HepG2 (cell line): ENCODE results near the gene MBTPS2. TPM values are rescaled to one million over a fixed set of nuclear protein-coding genes. Genes with fewer than 3 reads are reported as not detected.

Experiments used
- ATAC-seq: fragments of 200-7000 bp; cut with Tn5 transposase; 3 replicates; pipeline ENCODE4 v1.9.1; 2020; ENCODE audit warnings: mild to moderate bottlenecking, moderate library complexity
- BruUV-seq: library from RNA; stranded (reverse); fragments of 400-500 nt; replicated peaks from 2 replicates; lab custom pipeline; 2021; lab: Mats Ljungman, UMichigan
- CTCF ChIA-PET: fragments of 300-600 bp; formaldehyde crosslinking; extraction: SDS; loops from one replicate; lab custom pipeline; 2021; ENCODE audit warnings: low total read pairs, inconsistent platforms, low intra/inter-chr PET ratio; lab: Yijun Ruan, JAX
- POLR2A ChIA-PET: fragments of 350-600 bp; sonication (Branson Sonifier 250); formaldehyde crosslinking; loops from one replicate; lab custom pipeline; 2020; ENCODE audit warnings: antibody characterized with exemption, inconsistent platforms; lab: Yijun Ruan, JAX
- DNase-seq: peaks from one replicate; pipeline ENCODE4 v3.0.0-alpha.2; 2015; ENCODE audit warnings: low spot score
- FAIRE-seq: peaks from 3 replicates; lab custom pipeline; 2011; peaks lifted over from hg19 to GRCh38; lab: Jason Lieb, UNC
- H2AFZ ChIP-seq: one replicate; pipeline ENCODE4 v1.6.1; 2011; ENCODE audit warnings: low read length, inconsistent platforms
- H3K27ac ChIP-seq: fragments of 300-600 bp; 3 replicates; pipeline ENCODE4 v1.8.0; 2011; ENCODE audit warnings: mixed run types, mild to moderate bottlenecking, mixed read lengths, low read length, inconsistent platforms; ENCODE audit not compliant: insufficient read depth; ENCODE audit errors: extremely low read length
- H3K27me3 ChIP-seq, 2 experiments: fragments of 200-600 bp in 1 of 2; 2 replicates in 1 of 2; 3 replicates in 1 of 2; pipeline versions ENCODE4 v1.6.0 to v1.8.0; 2011; ENCODE audit warnings: low read length in 2 of 2, mild to moderate bottlenecking in 2 of 2, moderate library complexity in 2 of 2, inconsistent platforms in 1 of 2; ENCODE audit not compliant: insufficient read depth in 2 of 2, control insufficient read depth in 1 of 2
- H3K36me3 ChIP-seq, 2 experiments: fragments of 200-600 bp in 1 of 2; replicated peaks in 1 of 2; 2 replicates in 1 of 2; 3 replicates in 1 of 2; pipeline versions ENCODE4 v1.5.1 to v1.8.0; 2011; ENCODE audit warnings: low read length in 2 of 2, inconsistent platforms in 1 of 2; ENCODE audit not compliant: insufficient read depth in 2 of 2, control insufficient read depth in 1 of 2
- H3K4me1 ChIP-seq: 2 replicates; pipeline ENCODE4 v1.5.1; 2012; ENCODE audit warnings: low read length, inconsistent platforms; ENCODE audit not compliant: insufficient read depth
- H3K4me2 ChIP-seq: 2 replicates; pipeline ENCODE4 v1.6.0; 2011; ENCODE audit warnings: low read depth, low read length, inconsistent platforms
- H3K4me3 ChIP-seq, 3 experiments: fragments of 200-600 bp in 1 of 3; sonication (generic), shearing (Covaris generic) in 1 of 3; replicated peaks in 1 of 3; 2 replicates each; pipeline ENCODE4 v1.5.1; 2011 to 2016; ENCODE audit warnings: low read length in 3 of 3, inconsistent platforms in 2 of 3, low read depth in 2 of 3, mild to moderate bottlenecking in 2 of 3, control low read depth in 1 of 3, mixed read lengths in 1 of 3; ENCODE audit not compliant: insufficient read depth in 1 of 3
- H3K79me2 ChIP-seq: one replicate; pipeline ENCODE4 v1.6.1; 2011; ENCODE audit warnings: low read length, inconsistent platforms; ENCODE audit not compliant: insufficient read depth
- H3K9ac ChIP-seq: 2 replicates; pipeline ENCODE4 v1.6.0; 2011; ENCODE audit warnings: mild to moderate bottlenecking, low read depth, low read length, inconsistent platforms; ENCODE audit not compliant: insufficient read depth
- H3K9me3 ChIP-seq: 2 replicates; pipeline ENCODE4 v1.5.1; 2012; ENCODE audit warnings: mild to moderate bottlenecking, low read length
- H4K20me1 ChIP-seq: 2 replicates; pipeline ENCODE4 v1.6.0; 2011; ENCODE audit warnings: inconsistent platforms, mild to moderate bottlenecking, low read length, moderate library complexity; ENCODE audit not compliant: insufficient read depth
- FOXC1 ChIP-seq: sonication (generic); formaldehyde crosslinking; IDR thresholded peaks from 2 replicates; pipeline ENCODE4 v1.8.0; 2022; ENCODE audit warnings: mild to moderate bottlenecking, missing genetic modification reagents, borderline replicate concordance
- KDM5A ChIP-seq: fragments of 200-600 bp; sonication (generic); IDR thresholded peaks from 2 replicates; pipeline ENCODE4 v1.7.0; 2018; ENCODE audit warnings: antibody characterized with exemption, mild to moderate bottlenecking, low read length, borderline replicate concordance
- NFYC ChIP-seq: IDR thresholded peaks from 2 replicates; pipeline ENCODE4 v1.6.1; 2016; ENCODE audit warnings: missing genetic modification reagents, missing compliant biosample characterization
- SALL2 ChIP-seq: sonication (generic); formaldehyde crosslinking; IDR thresholded peaks from 2 replicates; pipeline ENCODE4 v1.8.1; 2023; ENCODE audit warnings: mild to moderate bottlenecking, missing genetic modification reagents, inconsistent platforms
- ZBTB40 ChIP-seq, 2 experiments: fragments of 450-650 bp in 1 of 2; sonication (generic) in 1 of 2; formaldehyde crosslinking in 1 of 2; IDR thresholded peaks; 2 replicates each; pipeline versions ENCODE4 v1.6.1 to v1.8.0; 2016 to 2022; ENCODE audit warnings: antibody characterized with exemption in 1 of 2, mild to moderate bottlenecking in 1 of 2, missing genetic modification reagents in 1 of 2
- WGBS: methylation state at CpG from one replicate; pipeline ENCODE4 v1.1.6; 2017; ENCODE audit warnings: low lambda C conversion rate; 5-methylcytosine and 5-hydroxymethylcytosine counted together
- in situ Hi-C: cut with HindIII; loops from 2 replicates; pipeline ENCODE4 v1.10.0; 2017; ENCODE audit warnings: low pct_unique_long_range_greater_than_20kb; ENCODE audit not compliant: extremely low pct_ligation_motif_present
- intact Hi-C: fragments of 100-400 bp; cut with micrococcal nuclease; formaldehyde crosslinking; loops from one replicate; pipeline ENCODE4 v1.10.0; 2022; ENCODE audit not compliant: unreplicated experiment
- polyA plus RNA-seq, 8 experiments: library from polyadenylated mRNA; depleted of rRNA in 3 of 8; stranded (reverse) in 7 of 8; unstranded in 1 of 8; fragments of >200 nt; fragmentation: Illumina TruSeq in 4 of 8; extraction: Trizol in 4 of 8; gene quantifications; 2 replicates each; pipeline versions ENCODE4 v1.2.1 to v1.2.3, GENCODE V29; 2011 to 2016; ENCODE audit warnings: low read depth in 4 of 8, missing spikeins in 1 of 8, mixed read lengths in 1 of 8; ENCODE audit not compliant: insufficient read depth in 1 of 8
- total RNA-seq, 5 experiments: library from RNA; depleted of rRNA; stranded (reverse); fragments of >200 nt; fragmentation: Illumina TruSeq; extraction: Trizol; gene quantifications; 2 replicates each; pipeline ENCODE4 v1.2.3, GENCODE V29; 2016; ENCODE audit warnings: low read depth in 1 of 5

MBTPS2 gene
- total and polyA plus RNA-seq, 2 of the 13 experiments (the other 11 are each of a cell fraction or from before 2014, with no cell fraction given), result 5.7 to 14.4 TPM

GRCh38 chrX:21812628-21813027, 26.8 kb upstream of the MBTPS2 start:
- Histone ChIP-seq H3K36me3 (no peaks in the 10 kb centered on the region), H3K9me3 (peaks cover 6% of the 10 kb centered on the region; the same call in 1 of the 2 replicates), H3K79me2 (no peaks in the 10 kb centered on the region), H4K20me1 (no peaks in the 10 kb centered on the region), H3K9ac (no peak overlapping the region), H3K4me1 (peaks cover 18% of the 10 kb centered on the region), H3K4me3 (no peak overlapping the region), H2AFZ (no peak overlapping the region), H3K27me3 (no peaks in the 10 kb centered on the region), H3K27ac (no peak overlapping the region), H3K4me2 (no peak overlapping the region)
- ChIA-PET POLR2A (interaction anchor here (0.7 kb wide), 1 partner anchor 27 kb away, joined by 3 read pairs; the partner anchor contains the start of gene MBTPS2), CTCF (no interaction called here)
- 63% methylated on average over 2 of the region's 2 CpGs for WGBS
- in situ Hi-C loops (no loop called here), intact Hi-C loops (no loop called here)
- TF ChIP-seq ZBTB40 (IDR thresholded peaks at IDR 0.05), result no peak
- TF ChIP-seq ZBTB40 (CRISPR knock-in tag; IDR thresholded peaks at IDR 0.05), result no peak
- no peak for TF ChIP-seq NFYC (CRISPR knock-in tag)
- TF ChIP-seq FOXC1 (CRISPR knock-in tag), result no peak
- no peak for TF ChIP-seq KDM5A
- no peak for TF ChIP-seq SALL2 (CRISPR knock-in tag)
- no peak for DNase-seq
- no TSS peak for BruUV-seq
- FAIRE-seq, result no peak
- ATAC-seq, result no peak
